Stimulated activated CD4-positive, alpha-beta T cell treated with anti-CD3 and anti-CD28 coated beads, Interleukin-1b, Interleukin-23, amount 100 ng/mL, for 24 hours (primary cell): ENCODE results near the gene MAPK8IP2.

ENCODE experiments used
- DNase-seq, 4 experiments: peaks; one replicate each; pipeline ENCODE4 v3.0.0-alpha.2; 2020; ENCODE audit warnings: low read depth in 4 of 4, low spot score in 1 of 4

MAPK8IP2 gene

GRCh38 chr22:50600538-50600937 lies at the start of gene MAPK8IP2:
Gene MAPK8IP2 (plus strand): TSS chr22:50600793. CDS start chr22:50600819, 26 bp downstream.
- DNase-seq: no peak

- no peak for DNase-seq
Measured at GRCh38 chr22:50551160-50551752, 49.3 kb upstream of the MAPK8IP2 start.

GRCh38 chr22:50553310-50553709 lies 47.3 kb upstream of the MAPK8IP2 start:
- no peak for DNase-seq

DNA sequence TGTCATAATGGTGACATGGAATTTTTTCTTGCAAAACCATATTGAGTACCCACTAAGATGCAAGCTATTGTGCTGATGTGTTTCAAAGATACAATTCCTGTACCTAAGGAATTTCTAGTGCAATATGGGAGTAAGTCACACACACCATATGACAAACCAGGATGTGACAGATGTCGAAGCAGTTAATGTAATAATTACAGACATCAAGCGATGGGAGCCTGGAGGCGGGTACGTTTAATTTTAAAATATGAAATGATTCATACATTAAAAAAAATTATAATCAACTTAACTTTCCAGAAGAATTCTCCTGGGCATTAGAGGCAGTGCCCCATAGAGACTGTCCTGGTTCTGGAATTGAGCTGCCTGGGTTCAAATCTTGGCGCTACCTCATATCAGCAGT lies 43.9 kb upstream of the MAPK8IP2 start:
- DNase-seq: no peak

DNA sequence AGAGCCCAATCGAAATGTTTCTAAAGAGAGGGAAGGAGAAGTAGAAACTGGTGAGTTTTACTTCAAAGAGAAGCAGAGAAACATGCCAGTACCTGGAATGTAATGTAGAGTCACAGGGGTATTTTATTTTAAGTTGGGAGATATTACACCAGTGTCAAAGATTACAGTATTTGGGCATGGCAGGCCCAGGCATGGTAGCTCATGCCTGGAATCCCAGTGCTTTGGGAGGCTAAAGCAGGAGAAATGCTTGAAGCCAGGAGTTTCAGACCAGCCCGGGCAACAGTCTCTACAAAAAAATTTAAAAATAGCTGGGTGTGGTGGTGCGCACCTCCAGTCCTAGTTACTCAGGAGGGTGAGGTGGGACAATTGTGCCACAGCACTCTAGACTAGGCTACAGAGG lies 40.6 kb upstream of the MAPK8IP2 start:
- no peak for DNase-seq

DNA sequence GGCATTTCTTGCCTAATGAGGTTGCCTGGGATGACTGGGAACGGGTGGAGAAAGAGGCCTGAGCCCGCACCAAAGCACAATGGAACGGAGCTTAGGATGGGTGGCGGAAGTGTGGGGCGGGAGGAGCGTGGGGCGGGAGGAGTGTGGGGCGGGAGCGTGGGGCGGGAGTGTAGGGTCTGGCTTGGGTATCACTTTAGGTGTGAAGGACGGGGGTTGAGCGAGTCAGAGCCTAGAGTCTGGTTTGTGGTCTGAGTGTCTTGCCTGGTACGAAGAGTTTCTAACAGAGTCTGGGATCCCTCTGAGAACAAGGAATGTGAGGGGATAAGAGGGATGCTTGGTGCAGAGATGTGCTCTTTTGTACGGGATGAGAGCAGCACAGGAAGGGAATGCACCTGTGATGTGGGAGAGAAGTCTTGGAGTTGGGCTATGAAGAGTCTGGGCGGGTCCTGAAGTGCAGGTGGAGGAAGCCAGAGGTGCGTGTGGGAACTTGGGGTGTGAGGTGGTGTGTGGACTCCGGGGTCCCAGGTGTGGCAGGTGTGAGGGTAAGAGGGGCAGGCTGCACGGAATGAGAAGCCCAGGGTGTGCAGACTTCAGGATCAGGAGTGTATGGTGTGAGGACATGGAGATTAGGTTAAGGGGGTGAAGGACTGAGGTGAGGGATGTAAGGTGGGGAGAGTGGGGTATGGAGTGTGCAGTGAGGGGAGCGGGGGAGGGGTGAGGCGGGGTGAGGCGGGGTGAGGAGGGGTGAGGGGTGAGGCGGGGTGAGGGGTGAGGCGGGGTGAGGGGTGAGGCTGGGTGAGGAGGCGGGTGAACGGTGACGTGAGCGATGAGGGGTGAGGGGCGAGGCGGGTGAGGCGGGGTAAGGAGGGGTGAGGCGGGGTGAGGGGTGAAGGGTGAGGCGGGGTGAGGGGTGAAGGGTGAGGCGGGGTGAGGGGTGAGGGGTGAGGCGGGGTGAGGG lies 38.9 kb upstream of the MAPK8IP2 start:
- DNase-seq: no peak

DNA sequence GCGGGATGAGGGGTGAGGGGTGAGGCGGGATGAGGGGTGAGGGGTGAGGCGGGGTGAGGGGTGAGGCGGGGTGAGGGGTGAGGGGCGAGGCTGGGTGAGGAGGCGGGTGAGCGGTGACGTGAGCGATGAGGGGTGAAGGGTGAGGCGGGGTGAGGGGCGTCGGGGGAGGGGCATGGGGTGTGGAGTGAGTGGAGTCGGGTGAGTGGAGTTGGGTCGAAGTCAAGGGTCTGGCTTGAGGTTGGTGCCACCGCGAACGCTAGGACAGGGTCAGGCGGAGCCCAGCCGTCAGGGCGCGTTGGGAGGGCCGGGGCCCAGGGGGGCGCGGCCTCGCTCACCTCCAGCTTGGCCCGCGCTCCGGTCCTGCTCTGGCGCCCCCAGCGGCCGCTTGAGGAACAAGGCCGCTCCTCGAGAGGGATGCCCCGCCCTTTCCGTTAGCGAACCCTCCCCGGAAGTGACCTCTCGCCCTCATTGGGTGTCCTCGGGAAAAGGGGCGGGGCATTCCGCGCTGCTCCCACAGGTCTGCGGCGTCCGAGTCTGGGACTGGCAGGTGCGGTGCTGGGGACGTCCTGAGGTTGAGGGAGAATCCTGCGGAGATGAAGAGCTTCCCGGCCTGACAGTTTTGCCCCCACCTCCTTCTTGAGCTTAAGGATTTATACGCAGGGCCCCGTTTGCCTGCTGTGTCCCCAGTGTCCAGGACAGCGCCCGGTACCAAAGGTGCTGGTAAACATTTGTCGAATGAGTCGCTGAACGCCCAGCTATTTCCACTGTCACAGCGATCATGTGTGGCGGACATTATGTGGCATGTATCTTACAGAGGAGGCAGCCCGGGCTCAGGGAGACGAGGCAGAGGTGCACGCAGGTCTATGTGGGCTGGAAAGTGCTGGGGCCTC lies 37.8 kb upstream of the MAPK8IP2 start, which contains the start of gene SYCE3:
SYCE3 (minus strand) TSS at position 397 of the 890 bp plus-strand sequence. CDS start 6,514 bp downstream, outside the sequence.
- DNase-seq: peak; percentile 97 to 98 (median 98)

DNA sequence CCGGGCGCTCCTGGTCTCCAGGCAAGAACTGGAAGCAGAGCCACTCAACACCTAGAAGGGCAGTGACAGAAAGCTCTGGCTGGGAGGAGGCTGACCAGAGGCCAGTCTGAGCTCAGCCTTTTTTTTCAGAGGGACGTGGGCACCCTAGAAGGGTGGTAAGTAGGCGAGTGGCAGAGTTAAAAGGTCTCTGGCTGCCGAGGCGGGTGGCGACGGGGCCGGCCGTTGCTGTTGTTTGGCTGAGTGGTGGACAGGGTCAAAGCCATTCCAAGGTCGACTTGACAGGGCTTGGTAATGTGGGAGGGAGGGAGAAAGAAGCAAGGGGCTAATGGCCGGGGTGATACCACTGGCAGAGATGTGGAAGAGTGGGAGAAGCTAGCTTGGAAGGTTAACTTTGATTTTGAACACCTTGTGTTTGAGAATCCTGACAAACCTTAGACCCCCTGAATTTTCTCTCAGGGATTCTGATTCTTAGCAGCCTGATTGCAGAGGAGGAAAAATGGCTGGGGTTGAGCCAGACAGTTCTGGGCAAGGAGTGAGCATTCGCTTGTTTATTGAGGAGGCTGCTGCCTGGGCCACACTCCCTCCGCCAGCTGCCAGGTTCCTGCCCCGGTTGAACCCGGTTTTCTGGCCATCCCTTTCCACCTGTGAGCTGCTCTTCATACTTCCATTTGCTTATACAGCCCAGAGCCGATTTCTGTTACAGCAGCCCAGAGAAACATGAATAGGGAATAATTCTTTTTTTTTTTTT lies 37.0 kb upstream of the MAPK8IP2 start:
- no peak for DNase-seq

GRCh38 chr22:50564289-50564688 lies 36.3 kb upstream of the MAPK8IP2 start:
- no peak for DNase-seq

DNA sequence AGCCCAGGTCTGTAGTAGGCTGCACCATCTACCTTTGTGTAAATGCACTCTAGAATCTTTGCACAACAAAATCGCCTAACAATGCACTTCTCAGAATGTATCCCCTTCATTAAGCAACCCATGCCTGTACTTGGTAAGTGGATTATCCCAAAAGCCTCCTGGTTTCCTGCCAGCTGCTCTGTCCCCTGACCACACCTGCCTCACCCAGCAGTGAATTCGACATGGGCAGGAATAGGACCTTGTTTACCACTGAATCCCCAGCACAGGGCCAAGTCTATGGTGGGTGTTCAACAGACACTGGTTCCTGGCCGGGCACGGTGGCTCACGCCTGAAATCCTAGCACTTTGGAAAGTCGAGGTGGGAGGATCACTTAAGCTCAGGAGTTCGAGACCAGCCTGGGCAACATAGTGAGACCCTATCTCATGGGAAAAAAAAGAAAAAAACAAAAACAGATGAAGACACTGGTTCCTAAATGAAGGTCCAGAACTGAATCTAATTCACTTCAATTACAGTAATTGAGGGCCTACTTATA lies 32.8 kb upstream of the MAPK8IP2 start:
- no peak for DNase-seq

DNA sequence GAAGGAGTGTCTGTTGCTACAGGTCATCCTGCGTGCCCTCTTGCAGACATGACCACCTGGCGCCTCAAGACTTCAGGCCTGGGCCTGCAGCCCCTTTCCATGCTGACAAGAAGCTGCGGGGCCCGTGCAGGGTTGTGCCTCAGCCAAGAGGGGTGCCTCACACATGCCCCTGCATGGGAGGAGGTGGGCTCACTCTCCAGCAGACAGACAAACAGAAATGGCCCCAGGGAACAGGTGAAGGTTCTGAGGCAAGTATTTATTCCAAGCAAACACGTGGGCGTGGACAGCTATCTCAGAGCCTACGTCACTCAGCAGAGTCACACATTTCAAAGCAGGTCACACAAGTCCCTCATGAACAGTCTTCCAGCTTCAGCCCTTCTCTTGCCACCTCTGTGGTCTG lies 32.0 kb upstream of the MAPK8IP2 start:
- no peak for DNase-seq

DNA sequence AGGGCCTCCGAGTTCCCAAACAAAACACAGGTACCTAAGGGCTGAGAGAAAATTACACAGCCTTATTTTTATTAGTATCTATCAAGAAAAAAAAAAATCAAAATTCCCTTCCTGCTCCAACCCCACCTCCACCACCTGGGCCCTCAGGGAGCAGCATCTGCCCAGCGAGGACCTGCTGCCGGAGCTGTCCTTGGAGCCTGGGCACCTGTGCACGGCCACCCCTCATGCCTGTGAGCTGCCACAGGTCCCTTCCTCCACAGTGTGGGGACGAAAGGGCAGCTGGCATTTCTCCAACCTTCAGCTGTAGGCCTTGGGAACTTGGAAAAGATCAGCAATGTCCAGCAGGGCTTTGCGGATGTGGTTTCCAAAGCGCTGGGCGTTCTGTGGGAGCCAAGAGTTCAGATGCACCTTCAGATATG lies 31.5 kb upstream of the MAPK8IP2 start:
- no peak for DNase-seq

DNA sequence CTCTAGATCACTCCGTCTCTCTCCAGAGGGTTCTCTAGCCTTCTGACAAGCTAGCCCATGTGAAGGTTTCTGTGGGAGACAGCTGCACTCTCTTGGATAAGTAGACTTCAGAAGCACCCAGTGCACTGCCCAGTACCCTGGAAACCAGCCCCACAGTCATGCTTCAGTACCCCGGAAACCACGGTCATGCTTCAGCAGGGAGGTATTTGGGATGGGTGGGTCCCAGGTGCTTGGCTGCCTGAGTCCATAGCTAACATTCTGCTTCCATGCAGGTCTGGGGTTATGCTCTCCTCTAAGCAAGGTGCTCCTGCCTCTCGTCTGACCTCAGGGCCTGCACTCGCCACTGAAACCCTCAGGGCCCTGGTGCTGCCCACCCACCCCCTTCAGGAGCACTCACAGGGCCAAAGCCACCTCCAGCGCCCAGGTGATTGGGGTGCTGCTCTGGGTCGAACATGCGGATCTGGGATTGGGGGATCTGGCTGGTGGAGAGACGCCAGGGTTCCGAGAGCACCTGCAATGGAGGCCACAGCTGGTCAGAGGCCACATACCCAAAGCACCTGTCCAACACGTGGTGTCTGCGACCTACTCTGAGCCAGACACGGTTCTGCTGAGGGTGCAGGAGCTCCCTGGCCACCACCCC lies 30.6 kb upstream of the MAPK8IP2 start:
- no peak for DNase-seq

GRCh38 chr22:50570861-50571260 lies 29.7 kb upstream of the MAPK8IP2 start:
- no peak for DNase-seq

DNA sequence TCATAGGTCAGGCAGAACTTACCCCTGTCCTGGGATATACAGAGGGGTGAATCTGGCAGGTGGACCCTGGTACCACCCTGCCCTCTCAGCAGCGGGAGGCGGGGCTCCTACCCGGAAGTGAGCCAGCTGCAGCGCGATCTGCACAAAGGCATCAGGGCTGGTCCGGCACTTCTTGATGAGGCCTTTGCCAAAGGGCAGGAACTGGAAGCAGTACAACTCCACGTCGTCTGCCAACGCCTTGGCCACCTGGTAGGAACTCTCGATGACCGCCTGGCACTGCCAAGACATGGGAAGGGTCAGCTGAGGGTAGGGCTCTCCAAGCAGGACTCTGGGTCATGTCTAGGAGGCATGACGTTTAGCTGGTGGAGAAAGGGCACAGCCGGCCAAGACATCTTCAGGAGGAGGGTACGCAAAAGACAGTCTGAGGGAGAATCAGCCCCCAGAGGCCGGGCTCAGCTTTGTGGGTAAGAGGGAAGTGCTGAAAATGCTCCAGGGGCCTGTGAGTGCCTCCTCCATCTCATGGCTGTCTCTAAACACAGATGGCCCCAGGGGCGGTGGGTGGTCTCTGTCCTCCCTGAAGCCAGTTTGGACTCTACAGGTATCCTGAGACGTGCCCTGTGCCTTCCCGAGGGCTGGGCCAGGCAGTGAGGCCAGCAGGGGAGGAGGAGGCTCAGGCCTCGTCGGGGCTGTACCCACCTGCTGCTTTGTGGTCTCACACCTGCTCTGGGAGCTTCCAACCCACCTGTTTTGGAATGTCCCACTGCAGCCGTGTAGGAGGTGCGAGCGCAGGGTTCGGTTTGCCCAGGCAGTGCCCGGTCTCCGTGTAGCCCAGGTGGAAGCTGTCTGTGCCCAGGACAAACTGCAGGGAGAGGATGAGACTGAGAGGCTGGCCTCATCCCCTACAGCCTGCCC lies 29.1 kb upstream of the MAPK8IP2 start:
- DNase-seq: no peak

GRCh38 chr22:50572965-50573364 lies 27.6 kb upstream of the MAPK8IP2 start:
- no peak for DNase-seq

DNA sequence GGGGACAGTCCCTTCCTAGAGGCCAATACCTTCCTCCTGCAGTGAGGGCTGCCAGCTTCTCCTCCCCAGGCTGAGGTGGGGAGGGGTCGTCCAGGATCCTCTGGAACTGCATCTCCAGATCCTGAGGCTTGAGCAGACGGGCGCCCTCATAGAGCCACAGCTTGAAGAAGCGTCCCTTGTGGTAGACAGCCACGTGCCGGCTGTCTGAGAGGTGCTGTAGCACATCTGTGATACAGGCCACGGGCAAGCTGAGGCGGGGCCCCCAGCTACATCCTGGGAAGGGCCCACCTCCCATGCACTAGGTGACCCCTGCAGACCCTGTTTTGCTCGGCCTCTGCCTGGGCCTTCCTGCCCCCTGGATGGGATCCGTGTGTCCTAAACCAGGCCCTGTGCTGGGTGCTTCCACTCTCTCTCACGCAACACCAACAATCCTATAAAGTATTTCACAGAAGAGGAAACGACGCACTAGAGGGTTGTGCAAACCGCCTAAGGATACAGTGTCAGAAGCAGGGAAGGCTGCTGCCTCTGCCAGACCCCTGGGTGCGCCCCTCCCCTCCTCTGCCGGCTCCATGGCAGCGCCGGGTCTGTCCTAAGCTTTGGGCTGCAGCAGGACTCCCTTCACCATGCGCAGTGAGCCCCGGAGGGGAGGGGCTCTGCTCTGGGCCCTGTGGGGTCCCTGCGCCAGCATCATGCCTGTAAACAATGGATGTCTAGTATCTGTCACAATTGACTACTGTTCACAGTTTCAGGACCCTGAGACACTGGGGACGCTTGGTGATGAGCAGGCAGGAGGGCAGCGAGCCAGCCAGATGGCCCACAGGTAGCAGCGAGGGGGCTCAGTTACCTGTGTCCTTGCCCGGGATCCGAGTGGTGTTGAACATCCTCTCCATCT lies 26.9 kb upstream of the MAPK8IP2 start:
- no peak for DNase-seq

GRCh38 chr22:50574383-50574755 lies 26.2 kb upstream of the MAPK8IP2 start:
- no peak for DNase-seq
